ENCODE measurements around the gene MAD1L1. TPM values are rescaled to one million over a fixed set of nuclear protein-coding genes. Genes with fewer than 3 reads are reported as not detected.

MAD1L1 gene
- total RNA-seq, 2 donors from 2014 or later = 18.9 to 24.9 TPM

GRCh38 chr7:2108071-2108455, 124.7 kb downstream of the MAD1L1 start:
- DNase-seq = no peak
- ATAC-seq = no peak
- intact Hi-C loops (cut with DNase I) = loop anchor here in 1 of 2 donors (10.0 kb wide), 1 partner anchor 443 kb away; no protein-coding TSS in a partner anchor

GRCh38 chr7:2107386-2108070, 125.2 kb downstream of the MAD1L1 start:
- no peak for ATAC-seq
- DNase-seq = no peak
- intact Hi-C loops (cut with DNase I) = loop anchor here in 1 of 2 donors (10.0 kb wide), 1 partner anchor 443 kb away; no protein-coding TSS in a partner anchor

GRCh38 chr7:2106924-2107323, 125.8 kb downstream of the MAD1L1 start:
- intact Hi-C loops (cut with DNase I) = loop anchor here in 1 of 2 donors (10.0 kb wide), 1 partner anchor 442 kb away; no protein-coding TSS in a partner anchor

GRCh38 chr7:2106440-2106839, 126.3 kb downstream of the MAD1L1 start:
- DNase-seq (no peak), ATAC-seq (no peak)
- intact Hi-C loops (cut with DNase I) = loop anchor here in 1 of 2 donors (10.0 kb wide), 1 partner anchor 442 kb away; no protein-coding TSS in a partner anchor

More at GRCh38 chr7:2106924-2107323, 125.8 kb downstream of the MAD1L1 start:
- DNase-seq (no peak), ATAC-seq (peak in 1 of 2 donors; percentile 12)

- intact Hi-C loops (cut with DNase I) = loop anchor here in 1 of 2 donors (10.0 kb wide), 1 partner anchor 441 kb away; no protein-coding TSS in a partner anchor
- ATAC-seq = no peak
- no peak for DNase-seq
These were observed 126.8 kb downstream of the MAD1L1 start for GRCh38 chr7:2105917-2106316.

- DNase-seq (no peak), ATAC-seq (no peak)
- intact Hi-C loops (cut with DNase I) = loop anchor here in 1 of 2 donors (10.0 kb wide), 1 partner anchor 440 kb away; no protein-coding TSS in a partner anchor
These were observed 127.5 kb downstream of the MAD1L1 start for GRCh38 chr7:2105280-2105679.

- ATAC-seq (peak in 1 of 2 donors; percentile 20), DNase-seq (no peak)
- intact Hi-C loops (cut with DNase I) = loop anchor here in 1 of 2 donors (5.0 to 10.0 kb wide), 2 partner anchors 103 to 440 kb away; no protein-coding TSS in a partner anchor
These were observed 128.0 kb downstream of the MAD1L1 start for GRCh38 chr7:2104716-2105115.

GRCh38 chr7:2104107-2104710, 128.5 kb downstream of the MAD1L1 start:
- peak; percentile 85 for ATAC-seq
- intact Hi-C loops (cut with DNase I) = loop anchor here in 1 of 2 donors (5.0 to 10.0 kb wide), 2 partner anchors 103 to 439 kb away; no protein-coding TSS in a partner anchor
- DNase-seq = peak; percentile 90

GRCh38 chr7:2103071-2103898, 129.5 kb downstream of the MAD1L1 start:
- ATAC-seq (no peak), DNase-seq (no peak)
- intact Hi-C loops (cut with DNase I) = loop anchor here in 1 of 2 donors (5.0 to 10.0 kb wide), 2 partner anchors 104 to 438 kb away; no protein-coding TSS in a partner anchor

GRCh38 chr7:2102375-2102723, 130.4 kb downstream of the MAD1L1 start:
- DNase-seq = no peak
- ATAC-seq = no peak
- intact Hi-C loops (cut with DNase I) = loop anchor here in 1 of 2 donors (5.0 to 10.0 kb wide), 2 partner anchors 105 to 438 kb away; no protein-coding TSS in a partner anchor

GRCh38 chr7:2101630-2102374, 130.9 kb downstream of the MAD1L1 start:
- DNase-seq = no peak
- intact Hi-C loops (cut with DNase I) = loop anchor here in 1 of 2 donors (5.0 to 10.0 kb wide), 2 partner anchors 105 to 437 kb away; no protein-coding TSS in a partner anchor
- no peak for ATAC-seq

GRCh38 chr7:2100278-2101208, 132.2 kb downstream of the MAD1L1 start:
- DNase-seq (no peak), ATAC-seq (peak in 1 of 2 donors; percentile 11)
- intact Hi-C loops (cut with DNase I) = loop anchor here in 1 of 2 donors (5.0 to 10.0 kb wide), 2 partner anchors 107 to 436 kb away; no protein-coding TSS in a partner anchor

- DNase-seq = no peak
- intact Hi-C loops (cut with DNase I) = no loop called here
- no peak for ATAC-seq
These were observed 133.4 kb downstream of the MAD1L1 start for GRCh38 chr7:2099048-2099957.

GRCh38 chr7:2098496-2098895, 134.2 kb downstream of the MAD1L1 start:
- intact Hi-C loops (cut with DNase I) = no loop called here

GRCh38 chr7:2098056-2098455, 134.7 kb downstream of the MAD1L1 start:
- no peak for DNase-seq
- ATAC-seq = no peak
- intact Hi-C loops (cut with DNase I) = no loop called here

More at GRCh38 chr7:2098496-2098895, 134.2 kb downstream of the MAD1L1 start:
- ATAC-seq = no peak
- DNase-seq = no peak

- intact Hi-C loops (cut with DNase I) = no loop called here
- ATAC-seq = no peak
- DNase-seq = no peak
These were observed 135.3 kb downstream of the MAD1L1 start for GRCh38 chr7:2097492-2097891.
